Heart left ventricle (tissue), 16 donors: ENCODE measurements around the gene AKAP17A. TPM values are rescaled to one million over a fixed set of nuclear protein-coding genes. Genes with fewer than 3 reads are reported as not detected.

ENCODE experiments used
- ATAC-seq, 4 donors: fragments of 200-7000 bp; cut with Tn5 transposase; one replicate each; pipeline ENCODE4 v1.9.1; 2020 to 2022; ENCODE audit warnings: moderate library complexity in 4 of 4, mild to moderate bottlenecking in 3 of 4, moderate number of reproducible peaks in 1 of 4
- DNase-seq, 5 donors: peaks; one replicate each; pipeline ENCODE4 v3.0.0-alpha.2; 2020
- H3K27ac ChIP-seq, 12 donors: fragments of 200-600 bp; sonication (generic) in 4 of 12; one replicate each; pipeline versions ENCODE4 v1.5.0 to v1.8.0; 2016 to 2022; ENCODE audit warnings: mild to moderate bottlenecking in 2 of 12
- H3K27me3 ChIP-seq, 9 donors: fragments of 200-600 bp; sonication (generic) in 2 of 9; one replicate each; pipeline versions ENCODE4 v1.5.1 to v1.8.0; 2016 to 2022; ENCODE audit warnings: mild to moderate bottlenecking in 3 of 9
- H3K36me3 ChIP-seq, 9 donors: fragments of 200-600 bp; sonication (generic) in 2 of 9; one replicate each; pipeline versions ENCODE4 v1.5.0 to v1.8.0; 2018 to 2022; ENCODE audit warnings: mild to moderate bottlenecking in 2 of 9
- H3K4me1 ChIP-seq, 12 donors: fragments of 200-600 bp; sonication (generic) in 4 of 12; one replicate each; pipeline versions ENCODE4 v1.5.0 to v1.8.0; 2016 to 2022; ENCODE audit warnings: mild to moderate bottlenecking in 3 of 12
- H3K4me3 ChIP-seq, 12 donors: fragments of 200-600 bp; sonication (generic) in 4 of 12; one replicate each; pipeline versions ENCODE4 v1.5.0 to v1.8.0; 2017 to 2022; ENCODE audit warnings: mild to moderate bottlenecking in 9 of 12, moderate library complexity in 4 of 12
- H3K9me3 ChIP-seq, 12 donors: fragments of 200-600 bp; sonication (generic) in 4 of 12; one replicate each; pipeline versions ENCODE4 v1.5.0 to v1.8.0; 2016 to 2022; ENCODE audit warnings: mild to moderate bottlenecking in 1 of 12
- POLR2A ChIP-seq, 2 donors: fragments of 450-650 bp; IDR thresholded peaks; one replicate each; pipeline ENCODE4 v1.6.1; 2017; ENCODE audit warnings: antibody characterized with exemption in 2 of 2, mild to moderate bottlenecking in 2 of 2, moderate library complexity in 2 of 2
- WGBS, 4 donors: extraction: QIAGEN DNeasy Blood & Tissue Kit in 2 of 4; methylation state at CpG; one replicate each; pipeline versions ENCODE4 v1.1.5 to v1.1.7; 2013 to 2018; 5-methylcytosine and 5-hydroxymethylcytosine counted together
- intact Hi-C, 10 donors: fragments of 100-400 bp; cut with DNase I; formaldehyde crosslinking; loops; one replicate each; pipeline versions ENCODE4 v1.11.1 to v1.14.2; 2022
- polyA plus RNA-seq, 2 donors: library from polyadenylated mRNA; stranded (reverse); fragments of 200-250 nt; gene quantifications; one replicate each; pipeline ENCODE4 v1.2.3, GENCODE V29; 2013
- total RNA-seq, 9 donors: library from RNA; depleted of rRNA in 2 of 9; stranded (reverse); fragments of >200 nt in 2 of 9; fragmentation: NEBNext Ultra II Directional in 3 of 9; extraction: Animal tissue kit (Norgen Biotek cat#: 25700) in 3 of 9; gene quantifications; one replicate each; pipeline versions ENCODE4 v1.1.0 to v1.2.4, GENCODE V29; 2016 to 2023
- TF ChIP-seq, protein P1 (sequence below), 12 donors: fragments of 200-600 bp; sonication (generic) in 4 of 12; IDR thresholded peaks; one replicate each; pipeline versions ENCODE4 v1.5.0 to v1.8.0; 2018 to 2022; ENCODE audit warnings: antibody characterized with exemption in 12 of 12, mild to moderate bottlenecking in 5 of 12
- donor health status: ischemic (EF 13 %, LVEDD 7.1; RV severe dilation, severe dysfunction).
- donor health status: healthy with polysubstance abuse.
- donor health status: DM: no; HTN: yes; CAD: no.
- donor health status: DM: no; HTN: no; CAD: no.
- donor health status: ischemic (EF 25% LVEDD 6.9; RV normal size, moderate dysfunction).
- donor health status: ischemic (EF 25% LVEDD 5.7; RV mildly dilated, moderate dysfunction).
- donor health status: healthy.
- donor health status: DM: yes; HTN: yes; CAD: no.
- donor health status: ischemic (EF 35%, LVEDD 5.7; RV mildly dilated, moderate dysfunction).
- donor health status: nonischemic (EF 11% LVEDD 7.7; RV severe dilation, severe dysfunction).
- donor health status: DM: yes; HTN: yes; CAD: no.
- donor health status: PGD.
- donor health status: ischemic (EF 29% LVEDD 5.4; RV normal size, mild dysfunction).
- donor health status: nonischemic (EF 23%, LVEDD 6.1; RV moderate dilation, normal function).

The AKAP17A gene
- total and polyA plus RNA-seq, 11 donors = 12.5 to 20.4 (median 16.1) TPM

DNA sequence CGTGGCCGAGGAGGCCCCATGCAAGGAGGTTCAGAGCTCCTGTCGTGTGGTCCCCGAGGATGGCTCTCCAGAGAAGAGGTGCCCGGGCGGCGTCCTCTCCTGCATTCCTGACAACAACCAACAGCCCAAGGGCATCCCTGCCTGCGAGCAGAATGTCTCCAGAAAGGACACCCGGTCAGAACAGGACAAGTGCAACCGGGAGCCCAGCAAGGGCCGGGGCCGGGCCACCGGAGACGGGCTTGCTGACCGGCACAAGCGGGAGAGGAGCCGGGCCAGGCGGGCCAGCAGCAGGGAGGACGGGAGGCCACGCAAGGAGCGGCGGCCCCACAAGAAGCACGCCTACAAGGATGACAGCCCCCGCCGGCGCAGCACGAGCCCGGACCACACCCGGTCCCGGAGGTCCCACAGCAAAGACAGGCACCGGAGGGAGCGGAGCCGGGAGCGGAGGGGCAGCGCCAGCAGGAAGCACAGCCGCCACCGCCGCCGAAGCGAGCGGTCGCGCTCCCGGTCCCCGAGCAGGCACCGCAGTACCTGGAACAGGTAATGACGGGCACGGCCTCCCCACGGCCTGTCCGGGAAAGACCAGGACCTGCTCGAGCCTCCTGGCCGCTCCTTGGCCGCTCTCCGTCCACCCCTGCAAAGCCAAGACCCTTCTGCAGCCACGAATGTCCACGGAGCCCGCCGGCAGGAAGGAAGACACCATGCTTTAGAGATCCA is 9.8 kb downstream of the AKAP17A start:
- H3K4me1 ChIP-seq = no peaks in the 10 kb centered on the region
- WGBS, 4 donors = 96 to 98% (median 97%) methylated on average over 44 to 58 of the region's 58 CpGs
- intact Hi-C loops = no loop called here

GRCh38 chrX:1601768-1602085 is 10.3 kb downstream of the AKAP17A start:
- H3K27ac ChIP-seq = no peak overlapping the region

More for the DNA sequence above, 9.8 kb downstream of the AKAP17A start:
- TF ChIP-seq POLR2A (IDR thresholded peaks at IDR 0.05) = no peak
- TF ChIP-seq, protein P1, sequence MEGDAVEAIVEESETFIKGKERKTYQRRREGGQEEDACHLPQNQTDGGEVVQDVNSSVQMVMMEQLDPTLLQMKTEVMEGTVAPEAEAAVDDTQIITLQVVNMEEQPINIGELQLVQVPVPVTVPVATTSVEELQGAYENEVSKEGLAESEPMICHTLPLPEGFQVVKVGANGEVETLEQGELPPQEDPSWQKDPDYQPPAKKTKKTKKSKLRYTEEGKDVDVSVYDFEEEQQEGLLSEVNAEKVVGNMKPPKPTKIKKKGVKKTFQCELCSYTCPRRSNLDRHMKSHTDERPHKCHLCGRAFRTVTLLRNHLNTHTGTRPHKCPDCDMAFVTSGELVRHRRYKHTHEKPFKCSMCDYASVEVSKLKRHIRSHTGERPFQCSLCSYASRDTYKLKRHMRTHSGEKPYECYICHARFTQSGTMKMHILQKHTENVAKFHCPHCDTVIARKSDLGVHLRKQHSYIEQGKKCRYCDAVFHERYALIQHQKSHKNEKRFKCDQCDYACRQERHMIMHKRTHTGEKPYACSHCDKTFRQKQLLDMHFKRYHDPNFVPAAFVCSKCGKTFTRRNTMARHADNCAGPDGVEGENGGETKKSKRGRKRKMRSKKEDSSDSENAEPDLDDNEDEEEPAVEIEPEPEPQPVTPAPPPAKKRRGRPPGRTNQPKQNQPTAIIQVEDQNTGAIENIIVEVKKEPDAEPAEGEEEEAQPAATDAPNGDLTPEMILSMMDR (IDR thresholded peaks at IDR 0.05) = no peak
- DNase-seq (no peak), ATAC-seq (no peak)
- H3K27me3 ChIP-seq = no peaks in the 10 kb centered on the region
- peaks cover 0 to 6% (median 0%) of the 10 kb centered on the region in 12 donors for H3K9me3 ChIP-seq
- H3K27ac ChIP-seq = no peak overlapping the region
- H3K36me3 ChIP-seq = peaks cover 16 to 81% (median 72%) of the 10 kb centered on the region in 9 donors
- no peak overlapping the region for H3K4me3 ChIP-seq

DNA sequence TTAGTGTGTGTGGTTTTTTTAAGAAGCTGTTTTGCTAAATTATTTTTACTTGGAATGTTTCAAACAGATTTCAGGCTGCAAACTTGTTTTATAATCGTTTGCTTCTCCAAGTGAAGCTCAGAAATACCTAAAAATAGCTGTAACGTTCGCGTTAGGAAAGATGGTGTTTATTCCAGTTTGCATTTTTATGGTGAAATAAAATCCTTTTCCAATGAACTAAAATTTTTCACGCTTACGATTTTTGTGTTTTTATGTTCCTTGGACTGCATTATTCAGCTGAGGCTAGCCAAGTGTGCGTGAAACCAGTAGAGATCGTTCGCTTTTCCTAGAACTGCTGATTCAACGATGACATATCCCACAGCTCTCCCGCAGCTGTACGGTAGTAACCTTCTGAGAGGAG is 10.9 kb downstream of the AKAP17A start:
- Histone ChIP-seq H3K27ac (no peak overlapping the region), H3K36me3 (peaks cover 16 to 73% (median 64%) of the 10 kb centered on the region in 9 donors), H3K9me3 (peaks cover 0 to 6% (median 0%) of the 10 kb centered on the region in 12 donors), H3K4me3 (no peak overlapping the region), H3K27me3 (no peaks in the 10 kb centered on the region), H3K4me1 (no peaks in the 10 kb centered on the region)
- DNase-seq (no peak), ATAC-seq (no peak)
- TF ChIP-seq, protein P1 (IDR thresholded peaks at IDR 0.05) = no peak
- TF ChIP-seq POLR2A (IDR thresholded peaks at IDR 0.05) = no peak
- WGBS, 4 donors = 93 to 98% (median 98%) methylated on average over 12 of the region's 12 CpGs
- intact Hi-C loops = no loop called here

More at GRCh38 chrX:1601768-1602085, 10.3 kb downstream of the AKAP17A start:
- Histone ChIP-seq H3K4me1 (no peaks in the 10 kb centered on the region), H3K4me3 (no peak overlapping the region), H3K27me3 (no peaks in the 10 kb centered on the region), H3K36me3 (peaks cover 16 to 78% (median 70%) of the 10 kb centered on the region in 9 donors), H3K9me3 (peaks cover 0 to 6% (median 0%) of the 10 kb centered on the region in 12 donors)
- WGBS, 4 donors = 91 to 95% (median 93%) methylated on average over 14 to 15 of the region's 15 CpGs
- intact Hi-C loops = no loop called here
- DNase-seq (no peak), ATAC-seq (no peak)
- TF ChIP-seq, protein P1 (IDR thresholded peaks at IDR 0.05) = no peak
- TF ChIP-seq POLR2A (IDR thresholded peaks at IDR 0.05) = no peak

- ATAC-seq (no peak), DNase-seq (no peak)
- Histone ChIP-seq H3K4me3 (no peak overlapping the region), H3K27ac (no peak overlapping the region), H3K9me3 (peaks cover 0 to 6% (median 0%) of the 10 kb centered on the region in 12 donors), H3K36me3 (peaks cover 9 to 32% (median 22%) of the 10 kb centered on the region in 9 donors), H3K4me1 (no peaks in the 10 kb centered on the region), H3K27me3 (no peaks in the 10 kb centered on the region)
- TF ChIP-seq, protein P1 (IDR thresholded peaks at IDR 0.05) = no peak
- no peak for TF ChIP-seq POLR2A (IDR thresholded peaks at IDR 0.05)
- intact Hi-C loops = no loop called here
- 94 to 96% (median 96%) methylated on average over 11 of the region's 11 CpGs for WGBS, 4 donors
Measured at GRCh38 chrX:1606496-1606895, 15.1 kb downstream of the AKAP17A start.
